Ishikawa (cell line): ENCODE measurements around the gene PLEKHH2.

Experiments
- CREB1 ChIP-seq: IDR thresholded peaks from 2 replicates; pipeline ENCODE4 v1.6.1; 2012; ENCODE audit warnings: low read depth
- EP300 ChIP-seq: IDR thresholded peaks from 2 replicates; pipeline ENCODE4 v1.6.1; 2012; ENCODE audit warnings: borderline replicate concordance
- NFIC ChIP-seq: IDR thresholded peaks from 2 replicates; pipeline ENCODE4 v1.6.1; 2012
- RAD21 ChIP-seq: IDR thresholded peaks from 2 replicates; pipeline ENCODE4 v1.6.1; 2012; ENCODE audit warnings: low read depth
- TAF1 ChIP-seq: IDR thresholded peaks from 2 replicates; pipeline ENCODE4 v1.6.1; 2012; ENCODE audit warnings: low read depth, mild to moderate bottlenecking
- TCF12 ChIP-seq: IDR thresholded peaks from 2 replicates; pipeline ENCODE4 v1.6.1; 2012; ENCODE audit warnings: low read depth
- TEAD4 ChIP-seq: IDR thresholded peaks from 2 replicates; pipeline ENCODE4 v1.6.1; 2012
- YY1 ChIP-seq: IDR thresholded peaks from 2 replicates; pipeline ENCODE4 v1.6.1; 2012; ENCODE audit warnings: low read depth
- ZBTB7A ChIP-seq: IDR thresholded peaks from 2 replicates; pipeline ENCODE4 v1.6.1; 2012; ENCODE audit warnings: low read depth
- TF ChIP-seq, protein P1 (sequence below): IDR thresholded peaks from 2 replicates; pipeline ENCODE4 v1.6.1; 2012; ENCODE audit warnings: low read depth, mild to moderate bottlenecking
- TF ChIP-seq, protein P2 (sequence below): IDR thresholded peaks from 2 replicates; pipeline ENCODE4 v1.6.1; 2012

DNA sequence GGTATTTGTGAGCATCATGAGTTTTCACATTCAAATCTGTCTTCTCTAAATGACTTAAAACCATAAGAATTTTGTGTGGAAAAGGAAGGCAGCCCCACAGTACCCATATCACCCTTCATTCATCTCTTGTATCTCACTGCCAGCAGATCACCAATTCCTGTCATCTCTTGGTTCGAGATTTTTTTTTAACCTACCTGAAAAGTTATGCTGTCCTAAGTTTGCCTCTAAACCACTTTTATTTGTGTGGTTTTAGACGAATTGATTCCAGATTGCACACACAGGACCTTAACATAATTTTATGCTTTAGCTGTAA is 169.6 kb downstream of the PLEKHH2 start:
- TF ChIP-seq TEAD4 (no peak), CREB1 (no peak), EP300 (no peak), TAF1 (no peak), YY1 (no peak), TCF12 (no peak), RAD21 (no peak), ZBTB7A (no peak), NFIC (no peak)
- TF ChIP-seq, protein P1, sequence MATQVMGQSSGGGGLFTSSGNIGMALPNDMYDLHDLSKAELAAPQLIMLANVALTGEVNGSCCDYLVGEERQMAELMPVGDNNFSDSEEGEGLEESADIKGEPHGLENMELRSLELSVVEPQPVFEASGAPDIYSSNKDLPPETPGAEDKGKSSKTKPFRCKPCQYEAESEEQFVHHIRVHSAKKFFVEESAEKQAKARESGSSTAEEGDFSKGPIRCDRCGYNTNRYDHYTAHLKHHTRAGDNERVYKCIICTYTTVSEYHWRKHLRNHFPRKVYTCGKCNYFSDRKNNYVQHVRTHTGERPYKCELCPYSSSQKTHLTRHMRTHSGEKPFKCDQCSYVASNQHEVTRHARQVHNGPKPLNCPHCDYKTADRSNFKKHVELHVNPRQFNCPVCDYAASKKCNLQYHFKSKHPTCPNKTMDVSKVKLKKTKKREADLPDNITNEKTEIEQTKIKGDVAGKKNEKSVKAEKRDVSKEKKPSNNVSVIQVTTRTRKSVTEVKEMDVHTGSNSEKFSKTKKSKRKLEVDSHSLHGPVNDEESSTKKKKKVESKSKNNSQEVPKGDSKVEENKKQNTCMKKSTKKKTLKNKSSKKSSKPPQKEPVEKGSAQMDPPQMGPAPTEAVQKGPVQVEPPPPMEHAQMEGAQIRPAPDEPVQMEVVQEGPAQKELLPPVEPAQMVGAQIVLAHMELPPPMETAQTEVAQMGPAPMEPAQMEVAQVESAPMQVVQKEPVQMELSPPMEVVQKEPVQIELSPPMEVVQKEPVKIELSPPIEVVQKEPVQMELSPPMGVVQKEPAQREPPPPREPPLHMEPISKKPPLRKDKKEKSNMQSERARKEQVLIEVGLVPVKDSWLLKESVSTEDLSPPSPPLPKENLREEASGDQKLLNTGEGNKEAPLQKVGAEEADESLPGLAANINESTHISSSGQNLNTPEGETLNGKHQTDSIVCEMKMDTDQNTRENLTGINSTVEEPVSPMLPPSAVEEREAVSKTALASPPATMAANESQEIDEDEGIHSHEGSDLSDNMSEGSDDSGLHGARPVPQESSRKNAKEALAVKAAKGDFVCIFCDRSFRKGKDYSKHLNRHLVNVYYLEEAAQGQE, result no peak
- TF ChIP-seq, protein P2, sequence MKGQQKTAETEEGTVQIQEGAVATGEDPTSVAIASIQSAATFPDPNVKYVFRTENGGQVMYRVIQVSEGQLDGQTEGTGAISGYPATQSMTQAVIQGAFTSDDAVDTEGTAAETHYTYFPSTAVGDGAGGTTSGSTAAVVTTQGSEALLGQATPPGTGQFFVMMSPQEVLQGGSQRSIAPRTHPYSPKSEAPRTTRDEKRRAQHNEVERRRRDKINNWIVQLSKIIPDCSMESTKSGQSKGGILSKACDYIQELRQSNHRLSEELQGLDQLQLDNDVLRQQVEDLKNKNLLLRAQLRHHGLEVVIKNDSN, result no peak
